NCI-H2227 treated with DMSO at 0.1 percent for 48 hours (cell line): ENCODE measurements around the gene PMF1.
"Not testable (repeated sequence)": the region's sequence is repeated elsewhere in the genome, so short reads cannot be mapped to it uniquely, and the experiment has no call there.

Source experiments
- DNase-seq: peaks from one replicate; lab custom pipeline; 2025; lab: John Stamatoyannopoulos, UW

PMF1 gene, protein sequence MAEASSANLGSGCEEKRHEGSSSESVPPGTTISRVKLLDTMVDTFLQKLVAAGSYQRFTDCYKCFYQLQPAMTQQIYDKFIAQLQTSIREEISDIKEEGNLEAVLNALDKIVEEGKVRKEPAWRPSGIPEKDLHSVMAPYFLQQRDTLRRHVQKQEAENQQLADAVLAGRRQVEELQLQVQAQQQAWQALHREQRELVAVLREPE

DNA sequence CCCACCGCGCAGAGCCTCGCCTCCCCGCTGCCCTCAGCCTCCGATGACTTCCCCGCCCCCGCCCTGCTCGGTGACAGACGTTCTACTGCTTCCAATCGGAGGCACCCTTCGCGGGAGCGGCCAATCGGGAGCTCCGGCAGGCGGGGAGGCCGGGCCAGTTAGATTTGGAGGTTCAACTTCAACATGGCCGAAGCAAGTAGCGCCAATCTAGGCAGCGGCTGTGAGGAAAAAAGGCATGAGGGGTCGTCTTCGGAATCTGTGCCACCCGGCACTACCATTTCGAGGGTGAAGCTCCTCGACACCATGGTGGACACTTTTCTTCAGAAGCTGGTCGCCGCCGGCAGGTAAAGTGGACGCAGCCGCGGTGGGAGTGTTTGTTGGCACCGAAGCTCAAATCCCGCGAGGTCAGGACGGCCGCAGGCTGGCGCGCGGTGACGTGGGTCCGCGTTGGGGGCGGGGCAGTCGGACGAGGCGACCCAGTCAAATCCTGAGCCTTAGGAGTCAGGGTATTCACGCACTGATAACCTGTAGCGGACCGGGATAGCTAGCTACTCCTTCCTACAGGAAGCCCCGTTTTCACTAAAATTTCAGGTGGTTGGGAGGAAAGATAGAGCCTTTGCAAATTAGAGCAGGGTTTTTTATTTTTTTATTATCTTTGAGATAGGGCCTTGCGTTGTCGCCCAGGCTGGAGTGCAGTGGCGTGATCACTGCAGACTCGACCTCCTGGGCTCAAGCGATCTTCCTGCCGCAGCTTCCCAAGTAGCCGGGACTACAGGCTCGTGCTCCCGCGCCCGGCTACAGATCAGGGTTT, at the start of gene PMF1:
Gene PMF1 (plus strand): TSS at position 175 of the 811 bp plus-strand sequence. CDS start 9 bp downstream, at position 184.
- DNase-seq: peak; percentile 99

DNA sequence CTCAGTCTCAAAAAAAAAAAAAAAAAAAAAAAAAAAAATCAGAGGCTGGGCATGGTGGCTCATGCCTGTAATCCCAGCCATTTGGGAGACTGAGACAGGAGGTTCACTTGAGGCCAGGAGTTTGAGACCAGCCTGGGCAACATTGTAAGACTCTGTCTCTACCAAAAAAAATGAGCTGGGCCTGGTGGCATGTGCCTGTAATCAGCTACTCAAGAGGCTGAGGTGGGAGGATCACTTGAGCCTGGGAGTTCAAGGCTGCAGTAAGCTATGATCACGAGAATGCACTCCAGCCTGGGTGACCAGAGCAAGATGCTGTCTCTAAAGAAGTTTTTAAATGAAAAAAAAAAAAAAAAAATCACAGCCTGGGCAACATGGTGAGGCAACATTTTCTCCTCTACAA, 49.1 kb upstream of the PMF1 start:
- no peak for DNase-seq

DNA sequence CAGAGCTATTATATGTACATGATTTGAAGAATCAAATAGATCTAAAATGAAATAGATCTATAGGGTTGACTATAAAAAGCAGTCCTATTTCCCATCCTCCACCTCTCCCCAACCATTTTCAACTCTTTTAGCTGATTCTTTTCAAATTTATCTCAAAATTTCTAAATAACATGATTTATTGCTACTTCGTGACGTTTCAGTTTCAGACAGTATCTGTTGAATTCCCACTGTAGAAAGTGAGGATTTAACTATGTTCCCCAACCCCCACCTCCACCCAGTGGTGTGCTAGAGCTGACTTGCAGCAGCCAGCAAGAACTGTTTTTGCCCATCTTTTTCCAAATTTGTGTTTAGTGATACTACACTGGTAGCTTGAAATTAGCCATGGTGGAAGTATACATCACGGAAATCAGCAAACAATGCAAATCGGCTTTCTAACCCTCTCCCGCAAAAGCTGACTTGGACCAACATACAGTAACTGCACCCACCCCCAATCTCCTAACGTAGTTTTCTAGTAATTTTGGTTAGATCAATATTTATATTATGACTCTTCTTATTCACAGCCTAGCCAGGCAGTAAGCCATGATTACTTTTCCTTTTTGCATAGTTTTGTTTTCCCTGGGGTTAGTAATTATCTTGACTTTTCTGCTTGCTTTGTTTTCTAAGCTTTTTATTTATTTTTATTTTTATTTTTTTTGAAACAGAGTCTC, 48.5 kb upstream of the PMF1 start:
- DNase-seq: no peak

DNA sequence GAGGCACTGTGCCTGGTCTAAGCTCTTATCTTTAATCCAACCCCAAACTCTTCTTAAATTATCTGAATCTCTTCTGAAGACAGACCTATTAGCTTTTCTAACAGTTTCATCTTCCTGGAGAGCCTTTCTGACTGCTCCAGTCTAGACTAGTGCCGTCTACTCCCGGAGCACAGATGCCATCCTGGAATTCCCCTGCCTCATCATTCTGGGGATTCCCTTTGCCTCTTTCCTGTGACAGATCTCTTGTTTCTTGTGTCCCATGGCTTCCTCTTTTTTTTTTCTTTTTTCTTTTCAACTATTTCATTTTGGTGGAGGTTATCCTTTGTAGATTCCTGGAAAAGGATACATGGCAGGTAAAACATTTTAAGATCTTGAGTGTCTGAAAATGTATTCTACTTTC, 47.7 kb upstream of the PMF1 start:
- no peak for DNase-seq

DNA sequence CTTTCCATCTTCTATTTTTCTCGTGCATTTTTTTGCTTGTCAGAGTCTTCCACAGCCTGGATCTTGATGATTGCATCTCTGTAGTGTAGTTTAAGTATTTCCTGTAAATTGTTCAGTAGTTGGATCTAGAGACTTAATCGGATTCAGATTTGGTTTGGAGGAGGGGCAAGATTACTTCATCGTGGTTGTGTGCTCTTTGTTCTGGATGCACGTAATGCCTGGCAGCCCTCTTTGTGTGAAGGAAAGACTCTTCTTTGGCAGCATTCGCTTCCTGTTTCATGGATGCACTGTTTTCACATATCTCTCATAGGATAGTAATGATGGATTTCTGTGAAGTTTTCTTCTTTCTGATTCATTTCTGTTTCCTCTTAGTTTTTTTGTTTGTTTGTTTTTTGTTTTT, 45.3 kb upstream of the PMF1 start:
- no peak for DNase-seq

DNA sequence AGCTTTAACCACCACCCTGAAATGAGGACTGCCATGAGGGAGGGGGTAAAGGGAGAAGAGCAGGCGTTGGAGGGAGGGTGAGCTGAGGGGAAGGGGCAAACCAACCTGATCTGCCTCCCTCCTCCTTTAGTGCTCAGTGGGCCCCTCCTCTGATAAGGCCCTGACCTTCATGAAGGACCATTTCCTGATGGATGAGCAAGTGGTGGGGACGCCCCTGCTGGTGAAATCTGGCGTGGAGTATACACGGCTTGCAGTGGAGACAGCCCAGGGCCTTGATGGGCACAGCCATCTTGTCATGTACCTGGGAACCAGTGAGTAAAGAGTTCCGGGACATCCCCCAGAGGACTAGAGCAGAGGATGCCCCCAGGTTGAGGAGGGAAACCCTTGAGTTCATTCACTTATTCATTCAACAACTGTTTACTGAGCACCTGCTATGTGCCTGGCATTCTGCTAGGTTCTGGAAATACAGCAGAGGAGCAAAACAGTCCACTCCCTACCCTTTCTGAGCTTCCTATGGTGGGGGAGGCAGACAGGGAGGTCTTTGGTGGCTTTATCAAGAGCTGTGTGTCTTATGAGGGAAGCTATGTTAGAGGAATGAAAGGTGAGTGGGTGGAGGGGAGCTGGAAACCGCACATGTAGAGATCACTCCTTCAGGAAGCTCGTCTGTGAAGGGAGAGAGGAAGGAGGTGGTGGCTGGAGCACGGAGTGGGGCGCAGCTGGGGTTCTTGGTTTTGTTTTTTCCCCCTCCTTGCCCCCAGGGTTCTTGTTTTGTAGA, 39.9 kb upstream of the PMF1 start:
- no peak for DNase-seq

DNA sequence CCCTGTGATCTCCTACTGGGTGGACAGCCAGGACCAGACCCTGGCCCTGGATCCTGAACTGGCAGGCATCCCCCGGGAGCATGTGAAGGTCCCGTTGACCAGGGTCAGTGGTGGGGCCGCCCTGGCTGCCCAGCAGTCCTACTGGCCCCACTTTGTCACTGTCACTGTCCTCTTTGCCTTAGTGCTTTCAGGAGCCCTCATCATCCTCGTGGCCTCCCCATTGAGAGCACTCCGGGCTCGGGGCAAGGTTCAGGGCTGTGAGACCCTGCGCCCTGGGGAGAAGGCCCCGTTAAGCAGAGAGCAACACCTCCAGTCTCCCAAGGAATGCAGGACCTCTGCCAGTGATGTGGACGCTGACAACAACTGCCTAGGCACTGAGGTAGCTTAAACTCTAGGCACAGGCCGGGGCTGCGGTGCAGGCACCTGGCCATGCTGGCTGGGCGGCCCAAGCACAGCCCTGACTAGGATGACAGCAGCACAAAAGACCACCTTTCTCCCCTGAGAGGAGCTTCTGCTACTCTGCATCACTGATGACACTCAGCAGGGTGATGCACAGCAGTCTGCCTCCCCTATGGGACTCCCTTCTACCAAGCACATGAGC, 36.1 kb upstream of the PMF1 start:
- no peak for DNase-seq

DNA sequence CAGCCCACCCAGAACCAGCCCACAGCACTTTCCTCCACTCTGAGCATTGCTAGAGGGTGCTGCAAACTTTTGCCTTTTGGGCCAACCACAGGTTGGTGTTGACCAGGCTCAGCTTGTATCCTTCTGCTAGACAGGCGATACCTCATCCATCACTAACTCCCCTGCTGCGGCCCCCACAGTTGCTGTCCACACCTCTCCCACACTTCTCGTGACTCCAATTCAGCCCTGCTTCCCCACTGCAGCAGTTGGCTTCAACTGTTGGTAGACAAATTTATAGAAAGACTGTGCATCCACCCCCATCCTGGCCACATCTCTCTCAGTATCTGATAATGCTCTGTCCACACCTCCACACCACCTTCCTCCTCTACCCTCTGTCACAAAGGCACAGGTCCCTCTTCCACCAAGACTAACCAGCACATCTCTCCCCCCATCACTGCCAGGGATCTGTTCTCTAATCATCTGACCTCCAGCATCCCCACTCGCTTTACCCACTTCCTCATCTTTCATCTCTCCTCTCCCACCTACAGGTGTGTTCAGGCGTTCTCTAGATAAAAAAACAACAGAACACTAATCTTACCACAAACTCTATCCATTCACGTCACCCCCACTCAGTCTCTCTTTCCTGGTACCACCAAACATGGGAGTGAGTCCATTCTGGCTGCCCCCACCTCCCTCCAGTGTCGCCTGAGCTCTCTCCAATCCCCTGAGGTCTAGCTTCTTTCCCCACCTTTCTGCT, 34.7 kb upstream of the PMF1 start:
- DNase-seq: no peak

DNA sequence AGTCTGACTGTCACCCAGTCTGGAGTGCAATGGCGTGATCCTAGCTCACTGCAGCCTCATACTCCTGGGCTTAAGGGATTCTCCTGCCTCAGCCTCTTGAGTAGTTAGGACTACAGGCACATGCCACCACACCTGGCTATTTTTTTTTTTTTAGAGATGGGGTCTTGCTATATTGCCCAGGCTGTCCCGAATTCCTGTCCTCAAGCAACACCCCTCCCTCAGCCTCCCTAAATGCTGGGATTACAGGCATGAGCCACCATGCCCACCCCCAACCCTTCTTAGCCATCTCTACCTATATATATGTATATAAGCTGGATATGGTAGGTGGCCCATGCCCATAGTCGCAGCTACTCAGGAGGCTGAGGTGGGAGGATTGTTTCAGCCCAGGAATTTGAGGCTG, 32.3 kb upstream of the PMF1 start:
- no peak for DNase-seq

DNA sequence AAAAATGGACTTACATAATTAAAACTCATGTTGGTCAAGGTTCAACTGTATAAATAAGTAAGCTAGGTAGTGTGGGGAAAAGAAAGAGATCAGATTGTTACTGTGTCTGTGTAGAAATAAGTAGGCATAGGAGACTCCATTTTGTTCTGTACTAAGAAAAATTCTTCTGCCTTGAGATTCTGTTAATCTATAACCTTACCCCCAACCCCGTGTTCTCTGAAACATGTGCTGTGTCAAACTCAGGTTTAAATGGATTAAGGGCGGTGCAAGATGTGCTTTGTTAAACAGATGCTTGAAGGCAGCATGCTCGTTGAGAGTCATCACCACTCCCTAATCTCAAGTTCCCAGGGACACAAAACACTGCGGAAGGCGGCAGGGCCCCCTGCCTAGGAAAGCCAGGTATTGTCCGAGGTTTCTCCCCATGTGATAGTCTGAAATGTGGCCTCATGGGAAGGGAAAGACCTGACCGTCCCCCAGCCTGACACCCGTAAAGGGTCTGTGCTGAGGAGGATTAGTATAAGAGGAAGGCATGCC, 31.3 kb upstream of the PMF1 start:
- not testable (repeated sequence) for DNase-seq

DNA sequence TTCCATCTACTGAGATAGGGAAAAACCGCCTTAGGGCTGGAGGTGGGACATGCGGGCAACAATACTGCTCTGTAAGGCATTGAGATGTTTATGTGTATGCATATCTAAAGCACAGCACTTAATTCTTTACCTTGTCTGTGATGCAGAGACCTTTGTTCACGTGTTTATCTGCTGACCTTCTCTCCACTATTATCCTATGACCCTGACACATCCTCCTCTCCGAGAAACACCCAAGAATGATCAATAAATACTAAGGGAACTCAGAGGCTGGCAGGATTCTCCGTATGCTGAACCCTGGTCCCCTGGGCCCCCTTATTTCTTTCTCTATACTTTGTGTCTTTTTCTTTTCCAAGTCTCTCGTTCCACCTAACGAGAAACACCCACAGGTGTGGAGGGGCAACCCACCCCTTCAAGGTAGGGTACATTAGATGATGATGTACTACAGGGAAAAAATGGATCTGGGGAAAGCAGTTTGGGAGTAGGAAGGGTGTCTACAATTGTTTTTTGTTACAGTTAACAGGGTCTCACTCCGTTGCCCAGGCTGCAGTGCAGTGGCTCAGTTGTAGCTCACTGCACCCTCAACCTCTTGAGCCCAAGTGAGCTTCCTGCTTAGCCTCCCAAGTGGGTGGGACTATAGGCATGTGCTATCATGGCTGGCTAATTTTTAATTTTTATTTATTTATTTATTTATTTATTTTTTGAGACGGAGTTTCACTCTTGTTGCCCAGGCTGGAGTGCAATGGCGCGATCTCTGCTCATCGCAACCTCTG, 30.6 kb upstream of the PMF1 start:
- not testable (repeated sequence) for DNase-seq

DNA sequence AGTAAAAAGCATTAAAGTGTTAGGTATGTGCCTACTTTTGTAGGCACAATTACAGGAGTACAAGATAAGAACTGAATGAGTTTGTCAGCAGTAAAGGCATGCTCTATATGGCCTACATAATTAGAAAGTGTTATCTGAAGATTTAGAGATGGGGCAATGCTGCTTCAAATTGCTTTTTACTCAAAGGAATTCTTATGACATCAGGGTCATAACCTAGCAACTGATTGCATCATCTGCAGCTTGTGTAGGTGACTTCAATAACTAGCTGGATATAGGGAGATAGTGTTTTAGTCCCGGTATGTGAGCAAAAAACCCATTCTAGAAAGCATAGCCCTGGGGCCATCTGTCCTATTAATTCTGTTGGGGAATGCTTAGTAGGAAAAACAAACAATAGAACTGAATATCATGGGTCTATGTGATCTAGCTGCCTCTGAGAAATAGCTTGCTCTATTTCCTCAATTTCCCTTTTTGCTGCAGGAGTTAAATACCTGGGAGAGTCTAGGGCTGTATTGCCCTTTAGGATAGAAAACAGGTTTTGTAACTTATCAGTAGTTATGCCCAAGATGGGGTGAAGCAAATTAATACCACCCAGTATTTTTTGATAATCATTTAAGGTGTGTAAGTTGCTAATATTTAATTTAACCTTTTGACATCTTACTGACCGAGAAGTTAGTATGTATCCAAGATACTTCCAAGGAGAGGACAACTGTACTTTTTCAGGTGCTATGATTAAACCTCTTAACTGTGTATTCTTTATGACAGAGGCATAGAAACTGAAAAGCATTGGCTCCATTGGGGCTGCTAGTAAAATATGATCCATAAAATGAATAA, 26.2 kb upstream of the PMF1 start:
- DNase-seq: not testable (repeated sequence)

DNA sequence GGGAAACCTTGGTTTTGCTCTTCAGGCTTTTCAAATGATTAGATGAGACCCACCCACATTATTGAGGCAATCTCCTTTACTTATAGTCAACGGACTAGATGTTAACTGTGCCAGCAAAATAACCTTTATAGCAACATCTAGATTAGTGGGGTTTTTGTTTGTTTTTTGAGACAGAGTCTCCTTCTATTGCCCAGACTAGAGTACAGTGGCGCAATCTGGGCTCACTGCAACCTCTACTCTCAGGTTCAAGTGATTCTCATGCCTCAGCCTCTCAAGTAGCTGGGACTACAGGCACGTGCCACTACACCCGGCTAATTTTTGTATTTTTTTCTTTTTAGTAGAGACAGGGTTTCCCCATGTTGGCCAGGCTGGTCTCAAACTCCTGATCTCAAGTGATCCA, 22.5 kb upstream of the PMF1 start:
- not testable (repeated sequence) for DNase-seq

DNA sequence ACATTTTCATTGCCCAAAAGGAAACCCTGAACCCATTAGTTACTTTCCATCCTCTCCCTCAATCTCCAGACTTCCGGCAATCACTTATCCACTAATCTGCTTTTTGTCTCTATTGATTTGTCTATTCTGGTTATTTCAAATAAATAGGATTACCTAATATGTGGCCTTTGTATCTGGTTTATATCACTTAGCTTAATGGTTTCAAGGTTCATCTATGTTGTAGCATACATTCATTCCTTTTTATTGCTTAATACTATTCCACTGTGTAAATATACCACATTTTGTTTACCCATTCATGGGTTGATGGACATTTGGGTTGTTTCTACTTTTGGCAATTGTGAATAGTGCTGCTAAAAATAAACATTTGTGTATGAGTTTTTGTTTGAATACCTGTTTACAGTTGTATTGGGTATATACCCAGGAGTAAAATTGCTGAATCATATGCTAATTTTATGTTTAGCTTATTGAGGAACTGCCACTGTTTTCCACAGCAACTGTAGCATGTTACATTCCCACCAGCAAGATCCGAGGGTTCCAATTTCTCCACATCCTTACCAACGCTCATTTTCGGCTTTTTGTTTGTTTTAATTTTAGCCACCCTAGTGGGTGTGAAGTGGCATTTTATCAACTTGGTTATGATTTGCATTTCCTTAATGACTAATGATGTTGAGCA, 21.4 kb upstream of the PMF1 start:
- DNase-seq: no peak

DNA sequence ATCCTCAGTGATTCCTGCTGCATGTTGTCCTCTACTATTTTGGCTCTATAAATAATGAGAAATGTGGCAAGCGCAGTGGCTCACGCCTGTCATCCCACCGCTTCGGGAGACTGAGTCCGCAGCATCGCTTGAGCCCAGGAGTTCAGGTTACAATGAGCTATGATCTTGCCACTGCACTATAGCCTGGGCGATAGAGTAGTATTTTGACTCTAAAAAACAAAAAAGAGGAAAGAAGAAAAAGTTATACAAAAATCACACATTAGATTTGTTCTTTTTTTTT, 19.7 kb upstream of the PMF1 start:
- no peak for DNase-seq

DNA sequence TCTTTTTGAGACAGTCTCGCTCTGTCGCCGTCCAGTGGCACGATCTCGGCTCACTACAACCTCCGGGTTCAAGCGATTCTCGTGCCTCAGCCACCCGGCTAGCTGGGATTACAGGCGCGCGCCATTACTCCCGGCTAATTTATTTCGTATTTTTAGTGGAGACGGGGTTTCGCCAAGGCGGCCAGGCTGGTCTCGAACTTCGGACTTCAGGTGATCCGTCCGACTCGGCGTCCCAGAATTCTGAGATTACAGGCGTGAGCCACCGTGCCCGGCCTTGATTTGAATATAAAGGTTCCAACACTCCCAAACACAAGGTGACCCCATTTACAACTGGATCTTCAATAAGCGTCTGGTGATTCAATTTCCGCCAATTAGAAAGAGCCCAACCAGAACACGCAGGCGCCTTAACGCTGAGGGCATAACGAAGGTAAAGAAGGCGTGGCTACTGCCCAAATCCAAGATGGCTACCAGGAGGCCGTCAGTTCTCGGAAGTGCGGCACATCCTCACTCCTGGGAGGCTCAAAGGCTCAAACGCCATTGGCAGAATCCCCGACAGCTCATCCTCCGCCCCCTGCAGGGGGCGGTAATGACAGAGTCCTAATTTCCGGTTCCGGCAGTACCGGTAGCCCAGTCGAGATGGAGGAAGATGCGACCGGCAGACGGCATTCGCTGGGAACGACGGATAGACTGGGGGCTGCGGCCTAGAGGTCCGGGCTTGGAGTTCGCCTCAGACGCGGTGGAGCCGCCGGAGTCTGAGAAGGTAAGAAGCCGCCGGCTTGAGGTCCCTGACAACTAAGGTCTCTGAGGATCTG, 19.1 kb upstream of the PMF1 start, which contains the start of gene SLC25A44:
Gene SLC25A44 (plus strand): TSS at position 617 of the 812 bp plus-strand sequence. CDS start 5,744 bp downstream, outside the sequence.
- peak; percentile 99 for DNase-seq

DNA sequence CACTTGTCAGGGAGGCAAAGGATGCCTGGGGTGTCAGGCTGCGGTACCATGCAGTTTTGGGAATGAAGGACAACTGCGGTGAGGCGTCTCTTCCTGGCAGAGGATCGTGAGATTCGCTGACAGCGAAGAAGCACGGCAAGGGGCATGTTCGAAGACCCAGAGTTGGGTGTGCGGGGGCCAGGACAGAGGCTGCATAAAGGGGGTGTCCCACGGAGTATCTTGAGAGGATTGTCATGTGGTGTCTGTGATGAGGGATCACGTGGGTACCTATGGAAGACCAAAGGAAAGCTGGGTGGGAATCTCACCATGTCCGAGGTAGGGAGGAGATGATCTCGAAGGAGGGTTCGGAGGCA, 18.5 kb upstream of the PMF1 start:
- DNase-seq: no peak

DNA sequence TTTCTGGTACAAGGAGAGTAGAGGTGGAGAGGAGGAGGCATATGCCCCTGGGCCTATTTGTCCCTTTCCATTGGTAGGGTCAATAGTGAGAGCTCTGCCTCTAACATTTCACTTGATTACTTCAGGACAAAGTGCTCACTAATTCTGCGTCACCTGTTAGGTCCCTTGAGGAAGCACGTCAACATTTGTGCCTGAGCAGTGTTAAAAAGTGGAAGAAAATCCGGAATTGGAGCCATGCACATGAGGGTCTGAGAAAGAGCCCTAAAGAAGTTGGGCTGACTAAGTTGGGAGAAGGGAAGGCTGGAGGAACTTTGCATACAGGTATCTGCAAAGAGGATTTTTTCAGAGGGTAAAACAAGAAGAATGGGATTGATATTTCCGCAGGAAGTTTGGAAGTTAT, 17.0 kb upstream of the PMF1 start:
- no peak for DNase-seq
